WERI-Rb-1 (cell line): ENCODE data around the gene PEX5L.

Experiments
- DNase-seq: peaks from one replicate; pipeline ENCODE4 v3.0.0-alpha.2; 2020
- H3K27ac ChIP-seq: fragments of 250-450 bp; sonication (Bioruptor Pico); 2 replicates; pipeline ENCODE4 v1.5.1; 2020; ENCODE audit warnings: mild to moderate bottlenecking, moderate library complexity
- H3K27me3 ChIP-seq: fragments of 250-450 bp; sonication (Bioruptor Pico); 2 replicates; pipeline ENCODE4 v1.5.1; 2021; ENCODE audit warnings: mild to moderate bottlenecking, low read depth, moderate library complexity; ENCODE audit not compliant: insufficient read depth, severe bottlenecking
- H3K36me3 ChIP-seq: fragments of 250-450 bp; sonication (Bioruptor Pico); 2 replicates; pipeline ENCODE4 v1.5.1; 2020; ENCODE audit warnings: mild to moderate bottlenecking, moderate library complexity
- H3K4me3 ChIP-seq: 2 replicates; pipeline ENCODE4 v1.5.1; 2011; ENCODE audit warnings: low read depth, mild to moderate bottlenecking, control low read depth, low read length
- H3K9me3 ChIP-seq: fragments of 250-450 bp; sonication (Bioruptor Pico); 2 replicates; pipeline ENCODE4 v1.5.1; 2021; ENCODE audit warnings: mild to moderate bottlenecking, moderate library complexity; ENCODE audit not compliant: severe bottlenecking
- CTCF ChIP-seq: IDR thresholded peaks from 2 replicates; pipeline ENCODE4 v1.5.1; 2011; ENCODE audit warnings: low read depth, mild to moderate bottlenecking, control low read depth, inconsistent platforms, low read length

Gene PEX5L

GRCh38 chr3:180040966-180041365 is 4.2 kb upstream of the PEX5L start:
- Histone ChIP-seq H3K36me3 (no peaks in the 10 kb centered on the region; the same call in 1 of the 2 replicates), H3K27ac (no peak overlapping the region), H3K27me3 (no peaks in the 10 kb centered on the region), H3K9me3 (no peaks in the 10 kb centered on the region), H3K4me3 (no peak overlapping the region)
- no peak for DNase-seq
- no peak for TF ChIP-seq CTCF

GRCh38 chr3:180036092-180036670 is 556 bp downstream of the PEX5L start:
- no peaks in the 10 kb centered on the region; the same call in none of the 2 replicates for H3K36me3 ChIP-seq
- H3K27ac ChIP-seq: peak overlapping the region; percentile 85
- no peaks in the 10 kb centered on the region for H3K27me3 ChIP-seq
- H3K9me3 ChIP-seq: no peaks in the 10 kb centered on the region
- no peak for DNase-seq
- no peak for TF ChIP-seq CTCF
- H3K4me3 ChIP-seq: peak overlapping the region; percentile 79

GRCh38 chr3:180026997-180027396 is 9.7 kb downstream of the PEX5L start:
- no peaks in the 10 kb centered on the region; the same call in 1 of the 2 replicates for H3K36me3 ChIP-seq
- H3K4me3 ChIP-seq: no peak overlapping the region
- H3K9me3 ChIP-seq: no peaks in the 10 kb centered on the region
- no peak overlapping the region for H3K27ac ChIP-seq
- no peaks in the 10 kb centered on the region for H3K27me3 ChIP-seq
- DNase-seq: no peak
- no peak for TF ChIP-seq CTCF

GRCh38 chr3:180018543-180018942 is 18.2 kb downstream of the PEX5L start:
- DNase-seq: peak; percentile 21
- Histone ChIP-seq H3K27ac (no peak overlapping the region), H3K9me3 (no peaks in the 10 kb centered on the region), H3K36me3 (no peaks in the 10 kb centered on the region; the same call in 1 of the 2 replicates), H3K4me3 (no peak overlapping the region), H3K27me3 (no peaks in the 10 kb centered on the region)
- peak; percentile 45; the same call in 1 of the 2 replicates for TF ChIP-seq CTCF

- DNase-seq: no peak
These were observed 18.9 kb downstream of the PEX5L start for GRCh38 chr3:180017846-180018245.

More at GRCh38 chr3:180017846-180018245, 18.9 kb downstream of the PEX5L start:
- no peaks in the 10 kb centered on the region; the same call in 1 of the 2 replicates for H3K36me3 ChIP-seq
- H3K9me3 ChIP-seq: no peaks in the 10 kb centered on the region
- no peak overlapping the region for H3K4me3 ChIP-seq
- H3K27ac ChIP-seq: no peak overlapping the region
- H3K27me3 ChIP-seq: no peaks in the 10 kb centered on the region
- no peak for TF ChIP-seq CTCF
